Smooth muscle cell (in vitro differentiated cells): ENCODE results near the gene IQGAP1. TPM values are rescaled to one million over a fixed set of nuclear protein-coding genes. Genes with fewer than 3 reads are reported as not detected.

ENCODE experiments used
- DNase-seq: peaks from one replicate; lab custom pipeline; 2025; ENCODE audit not compliant: unreplicated experiment; lab: John Stamatoyannopoulos, UW
- H2AFZ ChIP-seq: fragments of 200-600 bp; sonication (generic); 2 replicates; pipeline ENCODE4 v1.6.0; 2016; ENCODE audit warnings: antibody characterized with exemption, low read depth, mild to moderate bottlenecking
- H3F3A ChIP-seq: fragments of 200-600 bp; sonication (generic); 2 replicates; pipeline ENCODE4 v1.6.0; 2017; ENCODE audit warnings: antibody characterized with exemption, low read depth
- H3K27ac ChIP-seq: fragments of 200-600 bp; sonication (generic); 2 replicates; pipeline ENCODE4 v1.5.1; 2016; ENCODE audit warnings: low read depth, mild to moderate bottlenecking
- H3K27me3 ChIP-seq: fragments of 200-600 bp; sonication (generic); 2 replicates; pipeline ENCODE4 v1.6.1; 2016; ENCODE audit warnings: low read depth, mild to moderate bottlenecking
- H3K36me3 ChIP-seq: fragments of 200-600 bp; sonication (generic); 2 replicates; pipeline ENCODE4 v1.5.1; 2016; ENCODE audit warnings: low read depth
- H3K4me1 ChIP-seq: fragments of 200-600 bp; sonication (generic); 2 replicates; pipeline ENCODE4 v1.5.1; 2016; ENCODE audit warnings: low read depth
- H3K4me2 ChIP-seq: fragments of 200-600 bp; sonication (generic); 2 replicates; pipeline ENCODE4 v1.6.0; 2016; ENCODE audit warnings: mild to moderate bottlenecking
- H3K4me3 ChIP-seq: fragments of 200-600 bp; sonication (generic); 2 replicates; pipeline ENCODE4 v1.5.1; 2016; ENCODE audit warnings: mild to moderate bottlenecking
- H3K79me2 ChIP-seq: fragments of 200-600 bp; sonication (generic); 2 replicates; pipeline ENCODE4 v1.6.0; 2016; ENCODE audit warnings: low read depth, mild to moderate bottlenecking
- H3K9ac ChIP-seq: fragments of 200-600 bp; sonication (generic); 2 replicates; pipeline ENCODE4 v1.6.0; 2016; ENCODE audit warnings: low read depth
- H3K9me3 ChIP-seq: fragments of 200-600 bp; sonication (generic); replicated peaks from 2 replicates; pipeline ENCODE4 v1.5.1; 2016; ENCODE audit warnings: low read depth
- H4K20me1 ChIP-seq: fragments of 200-600 bp; sonication (generic); 2 replicates; pipeline ENCODE4 v1.6.0; 2016; ENCODE audit warnings: low read depth
- CTCF ChIP-seq: fragments of 200-600 bp; sonication (generic); IDR thresholded peaks from 2 replicates; pipeline ENCODE4 v1.5.1; 2017; ENCODE audit warnings: borderline replicate concordance, mild to moderate bottlenecking, antibody characterized with exemption; ENCODE audit not compliant: insufficient read depth, poor library complexity, severe bottlenecking
- WGBS: methylation state at CpG from one replicate; pipeline ENCODE4 v1.1.7; 2016; ENCODE audit warnings: low lambda C conversion rate; 5-methylcytosine and 5-hydroxymethylcytosine counted together
- polyA plus RNA-seq: library from polyadenylated mRNA; unstranded; fragments of >200 nt; fragmentation: Nextera tagmentation; extraction: Ambion mirVana; gene quantifications from 2 replicates; pipeline ENCODE4 v1.2.1, GENCODE V29; 2016
- total RNA-seq: library from RNA; depleted of rRNA; stranded (reverse); fragments of >200 nt; gene quantifications from 2 replicates; pipeline ENCODE4 v1.2.3, GENCODE V29; 2014

The IQGAP1 gene
- total and polyA plus RNA-seq, 2 experiments from 2014 or later: 59.3 to 185 TPM

DNA sequence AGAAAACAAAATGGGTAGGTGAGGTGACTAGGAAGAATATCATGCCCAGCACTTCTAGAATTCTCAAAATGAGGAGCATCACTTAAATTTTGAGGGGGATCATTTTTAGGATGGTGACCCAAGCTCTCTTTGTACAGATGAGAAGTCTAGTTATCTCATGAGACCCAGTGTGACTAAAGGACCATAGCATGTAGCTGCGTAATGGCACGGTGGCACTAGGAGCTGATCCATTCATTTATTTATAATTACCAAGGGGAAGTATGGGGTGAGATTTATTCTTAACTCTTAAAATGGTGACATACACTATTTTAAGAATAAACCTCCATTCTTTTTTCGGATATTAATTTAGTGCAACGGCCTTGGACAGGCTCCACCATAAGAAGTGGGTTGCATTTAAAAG is 8.3 kb downstream of the IQGAP1 start:
- Histone ChIP-seq H3K9ac (no peak overlapping the region), H2AFZ (no peak overlapping the region), H3K36me3 (peaks cover 4% of the 10 kb centered on the region), H3K4me1 (peaks cover 29% of the 10 kb centered on the region), H3F3A (peaks cover 20% of the 10 kb centered on the region), H3K4me2 (no peak overlapping the region), H4K20me1 (peaks cover 71% of the 10 kb centered on the region), H3K79me2 (peaks cover 95% of the 10 kb centered on the region), H3K27ac (no peak overlapping the region), H3K27me3 (no peaks in the 10 kb centered on the region), H3K4me3 (no peak overlapping the region), H3K9me3 (no peaks in the 10 kb centered on the region)
- TF ChIP-seq CTCF: no peak
- no peak for DNase-seq
- WGBS: 97% methylated on average over 4 of the region's 4 CpGs

- Histone ChIP-seq H3F3A (peaks cover 50% of the 10 kb centered on the region), H3K36me3 (no peaks in the 10 kb centered on the region), H2AFZ (no peak overlapping the region), H3K4me2 (peak overlapping the region; percentile 81), H3K4me1 (peaks cover 37% of the 10 kb centered on the region), H3K9ac (peak overlapping the region; percentile 88), H3K27ac (peak overlapping the region; percentile 99), H3K4me3 (peak overlapping the region; percentile 10), H3K27me3 (no peaks in the 10 kb centered on the region), H3K79me2 (peaks cover 94% of the 10 kb centered on the region), H3K9me3 (no peaks in the 10 kb centered on the region), H4K20me1 (peaks cover 58% of the 10 kb centered on the region)
- WGBS: 52% methylated on average over 7 of the region's 7 CpGs
- DNase-seq: no peak
- TF ChIP-seq CTCF: no peak
Measured at GRCh38 chr15:90400005-90400758, 12.1 kb downstream of the IQGAP1 start.

DNA sequence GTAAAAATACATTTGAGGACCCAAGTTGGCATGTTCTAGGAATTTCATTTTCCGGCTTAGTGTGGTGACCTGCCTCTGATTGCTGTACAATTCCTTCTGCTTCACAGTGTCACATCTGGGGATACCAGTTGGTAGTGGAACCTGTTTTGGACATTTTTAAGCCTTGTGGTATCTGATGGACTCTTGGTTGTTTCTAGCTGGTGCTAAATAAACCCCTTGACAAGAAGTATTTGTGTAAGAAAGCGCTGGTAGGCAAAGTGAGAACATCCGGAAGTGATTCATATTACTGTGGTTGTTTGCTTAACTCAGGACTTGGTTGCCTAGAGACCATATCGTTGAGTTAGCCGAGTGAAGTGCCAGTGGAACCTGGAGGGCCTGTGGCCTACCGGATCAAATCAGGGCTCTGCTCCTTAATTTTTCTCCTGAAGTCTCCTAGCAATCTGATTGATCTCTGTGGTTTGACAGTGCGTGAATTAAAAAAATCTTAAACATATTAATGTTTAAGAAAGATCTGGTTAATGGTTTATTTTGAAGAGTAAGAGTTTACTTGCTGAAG is 12.8 kb downstream of the IQGAP1 start:
- Histone ChIP-seq H3K36me3 (no peaks in the 10 kb centered on the region), H3K27me3 (no peaks in the 10 kb centered on the region), H3K4me3 (peak overlapping the region; percentile 11), H2AFZ (no peak overlapping the region), H3K4me2 (peak overlapping the region; percentile 81), H3K27ac (peak overlapping the region; percentile 99), H4K20me1 (peaks cover 60% of the 10 kb centered on the region), H3K79me2 (peaks cover 94% of the 10 kb centered on the region), H3K9me3 (no peaks in the 10 kb centered on the region), H3K4me1 (peaks cover 44% of the 10 kb centered on the region), H3K9ac (peak overlapping the region; percentile 88), H3F3A (peaks cover 50% of the 10 kb centered on the region)
- no peak for TF ChIP-seq CTCF
- DNase-seq: no peak
- WGBS: 13% methylated on average over 7 of the region's 7 CpGs
